B cell (primary cell): ENCODE measurements around the gene SPRY2. TPM values are rescaled to one million over a fixed set of nuclear protein-coding genes. Genes with fewer than 3 reads are reported as not detected.

Source experiments
- ATAC-seq: fragments of 200-7000 bp; cut with Tn5 transposase; one replicate; pipeline ENCODE4 v1.10.0; 2021; ENCODE audit warnings: low read depth, mild to moderate bottlenecking, moderate number of reproducible peaks, moderate library complexity
- CTCF ChIA-PET: fragments of 350-600 bp; sonication (Branson Sonifier 250); formaldehyde crosslinking; loops from one replicate; lab custom pipeline; 2021; ENCODE audit warnings: antibody characterized with exemption, inconsistent platforms; lab: Charles Lee
- POLR2A ChIA-PET: fragments of 350-600 bp; sonication (Branson Sonifier 250); formaldehyde crosslinking; loops from one replicate; lab custom pipeline; 2021; ENCODE audit warnings: antibody characterized with exemption; lab: Charles Lee
- DNase-seq: peaks from one replicate; pipeline ENCODE4 v3.0.0; 2013
- H2AFZ ChIP-seq: 2 replicates; pipeline ENCODE4 v1.6.1; 2012; ENCODE audit warnings: mild to moderate bottlenecking, low read depth, low read length; ENCODE audit not compliant: insufficient read depth, poor library complexity, severe bottlenecking
- H3K27ac ChIP-seq, 2 donors: 1 replicate in 1 of 2; 2 replicates in 1 of 2; pipeline ENCODE4 v1.5.1; 2012 to 2013; ENCODE audit warnings: low read length in 2 of 2, mild to moderate bottlenecking in 2 of 2, moderate library complexity in 1 of 2
- H3K27me3 ChIP-seq, 4 experiments: fragments of 200-600 bp in 1 of 4; sonication (generic) in 1 of 4; replicated peaks in 1 of 4; 1 replicate in 2 of 4; 2 replicates in 2 of 4; pipeline versions ENCODE4 v1.6.1 to v1.7.0; 2013 to 2016; ENCODE audit warnings: low read length in 3 of 4, mild to moderate bottlenecking in 2 of 4, mixed read lengths in 1 of 4, moderate library complexity in 1 of 4; ENCODE audit not compliant: insufficient read depth in 4 of 4, control insufficient read depth in 3 of 4; ENCODE audit errors: control extremely low read depth in 1 of 4
- H3K36me3 ChIP-seq, 2 experiments: replicated peaks in 1 of 2; 1 replicate in 1 of 2; 2 replicates in 1 of 2; pipeline versions ENCODE4 v1.6.1 to v1.7.1; 2013; ENCODE audit warnings: low read length in 1 of 2; ENCODE audit not compliant: insufficient read depth in 2 of 2, control insufficient read depth in 1 of 2; ENCODE audit errors: control extremely low read depth in 1 of 2, extremely low read depth in 1 of 2
- H3K4me1 ChIP-seq, 2 donors: fragments of 200-600 bp in 1 of 2; sonication (generic) in 1 of 2; 1 replicate in 1 of 2; 2 replicates in 1 of 2; pipeline versions ENCODE4 v1.5.1 to v1.6.1; 2013 to 2017; ENCODE audit warnings: low read length in 2 of 2; ENCODE audit not compliant: control insufficient read depth in 2 of 2, insufficient read depth in 2 of 2
- H3K4me2 ChIP-seq: replicated peaks from 2 replicates; pipeline ENCODE3; 2012; ENCODE audit warnings: mild to moderate bottlenecking, low read depth, low read length; ENCODE audit not compliant: poor library complexity, severe bottlenecking
- H3K4me3 ChIP-seq, 5 experiments: fragments of 200-600 bp in 1 of 5; sonication (generic) in 1 of 5; 1 replicate in 3 of 5; 2 replicates in 2 of 5; pipeline versions ENCODE4 v1.5.1 to v1.7.0; 2011 to 2016; ENCODE audit warnings: low read length in 4 of 5, mild to moderate bottlenecking in 4 of 5, low read depth in 2 of 5, control low read depth in 1 of 5, moderate library complexity in 1 of 5; ENCODE audit not compliant: insufficient read depth in 1 of 5; ENCODE audit errors: control extremely low read depth in 1 of 5, extremely low read depth in 1 of 5
- H3K79me2 ChIP-seq: fragments of 200-600 bp; sonication (generic); one replicate; pipeline ENCODE4 v1.6.0; 2016; ENCODE audit warnings: low read length; ENCODE audit not compliant: control insufficient read depth, insufficient read depth
- H3K9ac ChIP-seq: fragments of 200-600 bp; sonication (generic); 2 replicates; pipeline ENCODE4 v1.6.1; 2017; ENCODE audit warnings: mild to moderate bottlenecking, low read length, moderate library complexity
- H3K9me3 ChIP-seq, 3 donors: one replicate each; pipeline versions ENCODE4 v1.6.1 to v1.7.1; 2013; ENCODE audit warnings: low read length in 2 of 3; ENCODE audit not compliant: control insufficient read depth in 2 of 3, insufficient read depth in 1 of 3; ENCODE audit errors: control extremely low read depth in 1 of 3
- H4K20me1 ChIP-seq: 2 replicates; pipeline ENCODE4 v1.6.0; 2012; ENCODE audit warnings: mild to moderate bottlenecking, low read length; ENCODE audit not compliant: insufficient read depth, control insufficient read depth, poor library complexity, severe bottlenecking
- H3K27ac Mint-ChIP-seq: one replicate; pipeline ENCODE4 v1.8.0; 2021; ENCODE audit warnings: mixed read lengths
- H3K27me3 Mint-ChIP-seq: one replicate; pipeline ENCODE4 v1.8.0; 2021; ENCODE audit warnings: mixed read lengths
- H3K4me1 Mint-ChIP-seq: one replicate; pipeline ENCODE4 v1.8.0; 2021; ENCODE audit warnings: mixed read lengths
- H3K4me3 Mint-ChIP-seq: one replicate; pipeline ENCODE4 v1.8.0; 2021; ENCODE audit warnings: mixed read lengths
- H3K9me3 Mint-ChIP-seq: one replicate; pipeline ENCODE4 v1.8.0; 2022; ENCODE audit warnings: mixed read lengths; ENCODE audit not compliant: insufficient read depth
- CTCF ChIP-seq: fragments of 200-600 bp; IDR thresholded peaks from one replicate; pipeline ENCODE4 v1.8.0; 2022; ENCODE audit warnings: antibody characterized with exemption, mild to moderate bottlenecking
- EZH2 ChIP-seq: IDR thresholded peaks from 2 replicates; pipeline ENCODE4 v1.6.1; 2012; ENCODE audit warnings: borderline replicate concordance, low read depth, mild to moderate bottlenecking, moderate library complexity, low read length; ENCODE audit not compliant: insufficient read depth, poor library complexity, severe bottlenecking
- WGBS: methylation state at CpG from one replicate; pipeline ENCODE4 v1.1.5; 2013; ENCODE audit warnings: missing lambda C conversion rate; ENCODE audit not compliant: insufficient coverage; 5-methylcytosine and 5-hydroxymethylcytosine counted together
- intact Hi-C: fragments of 100-400 bp; cut with micrococcal nuclease; formaldehyde crosslinking; loops from one replicate; pipeline ENCODE4 v1.10.0; 2022
- polyA plus RNA-seq: library from polyadenylated mRNA; depleted of rRNA; stranded (reverse); fragments of >200 nt; gene quantifications from 2 replicates; pipeline ENCODE4 v1.2.3, GENCODE V29; 2012
- total RNA-seq, 2 donors: library from RNA; stranded (reverse); fragments of 120-200 nt in 1 of 2; gene quantifications; 1 replicate in 1 of 2; 2 replicates in 1 of 2; pipeline versions ENCODE4 v1.2.3 to v1.2.4, GENCODE V29; 2013 to 2022

SPRY2 gene
- total and polyA plus RNA-seq, 2 donors (not counting 1 experiment from before 2014, with no cell fraction given) = 0.86 to 0.96 TPM

- H3K4me1 ChIP-seq = peaks cover 38 to 39% of the 10 kb centered on the region in 2 donors
- peak overlapping the region; percentile 74 for H2AFZ ChIP-seq
- no peaks in the 10 kb centered on the region for H3K9me3 Mint-ChIP-seq
- intact Hi-C loops = loop anchor here (5.0 kb wide), 2 partner anchors 112 to 933 kb away; partner anchors contain the start of gene RBM26
- H3K27me3 ChIP-seq = peaks cover 0 to 36% (median 16%) of the 10 kb centered on the region in 4 experiments
- H4K20me1 ChIP-seq = no peaks in the 10 kb centered on the region
- peak overlapping the region; percentile 40 to 74 (median 56) for H3K4me3 ChIP-seq
- CTCF ChIA-PET = interaction anchor here (0.8 to 3.4 kb wide), 2 partner anchors 23 to 678 kb away, joined by 3 to 13 read pairs; no protein-coding TSS in a partner anchor
- peak overlapping the region; percentile 95 for H3K4me2 ChIP-seq
- no peaks in the 10 kb centered on the region for H3K79me2 ChIP-seq
- WGBS = under 1% methylated on average over 59 of the region's 59 CpGs
- H3K4me1 Mint-ChIP-seq = peaks cover 23% of the 10 kb centered on the region
- no peak for TF ChIP-seq CTCF
- TF ChIP-seq EZH2 = no peak
- H3K36me3 ChIP-seq = no peaks in the 10 kb centered on the region
- H3K27ac Mint-ChIP-seq = no peak overlapping the region
- H3K27ac ChIP-seq = no peak overlapping the region
- H3K4me3 Mint-ChIP-seq = no peak overlapping the region
- no peak for DNase-seq
- ATAC-seq = no peak
- H3K27me3 Mint-ChIP-seq = peaks cover 30% of the 10 kb centered on the region
- POLR2A ChIA-PET = no interaction called here
- H3K9ac ChIP-seq = peak overlapping the region; percentile 66
- peaks cover 0 to 9% (median 0%) of the 10 kb centered on the region in 3 donors for H3K9me3 ChIP-seq
Measured at GRCh38 chr13:80339912-80340650, 845 bp downstream of the SPRY2 start.

- no peaks in the 10 kb centered on the region for H3K9me3 Mint-ChIP-seq
- Histone ChIP-seq H3K27me3 (peaks cover 0 to 36% (median 16%) of the 10 kb centered on the region in 4 experiments), H2AFZ (peak overlapping the region; percentile 74), H3K4me2 (peak overlapping the region; percentile 95), H3K27ac (no peak overlapping the region), H3K36me3 (no peaks in the 10 kb centered on the region), H4K20me1 (no peaks in the 10 kb centered on the region), H3K4me3 (peak overlapping the region; percentile 40 to 74 (median 56)), H3K9ac (peak overlapping the region; percentile 66), H3K79me2 (no peaks in the 10 kb centered on the region), H3K9me3 (peaks cover 0 to 9% (median 0%) of the 10 kb centered on the region in 3 donors), H3K4me1 (peaks cover 38 to 39% of the 10 kb centered on the region in 2 donors)
- H3K27ac Mint-ChIP-seq = no peak overlapping the region
- ChIA-PET CTCF (interaction anchor here (0.8 kb wide), 1 partner anchor 24 kb away, joined by 3 read pairs; no protein-coding TSS in a partner anchor), POLR2A (no interaction called here)
- intact Hi-C loops = no loop called here
- no peak for ATAC-seq
- H3K27me3 Mint-ChIP-seq = peaks cover 27% of the 10 kb centered on the region
- peaks cover 23% of the 10 kb centered on the region for H3K4me1 Mint-ChIP-seq
- TF ChIP-seq EZH2 = no peak
- TF ChIP-seq CTCF = no peak
- no peak overlapping the region for H3K4me3 Mint-ChIP-seq
- 0% methylated on average over 4 of the region's 8 CpGs for WGBS
- DNase-seq = no peak
Measured at GRCh38 chr13:80339563-80339911, 1.4 kb downstream of the SPRY2 start.
